ENCODE results near the gene NOC3L. TPM values are rescaled to one million over a fixed set of nuclear protein-coding genes. Genes with fewer than 3 reads are reported as not detected.

Gene NOC3L
- total and polyA plus RNA-seq, 2 donors (not counting 3 experiments of a cell fraction or from before 2014, with no cell fraction given): 4.3 to 20.5 TPM

DNA sequence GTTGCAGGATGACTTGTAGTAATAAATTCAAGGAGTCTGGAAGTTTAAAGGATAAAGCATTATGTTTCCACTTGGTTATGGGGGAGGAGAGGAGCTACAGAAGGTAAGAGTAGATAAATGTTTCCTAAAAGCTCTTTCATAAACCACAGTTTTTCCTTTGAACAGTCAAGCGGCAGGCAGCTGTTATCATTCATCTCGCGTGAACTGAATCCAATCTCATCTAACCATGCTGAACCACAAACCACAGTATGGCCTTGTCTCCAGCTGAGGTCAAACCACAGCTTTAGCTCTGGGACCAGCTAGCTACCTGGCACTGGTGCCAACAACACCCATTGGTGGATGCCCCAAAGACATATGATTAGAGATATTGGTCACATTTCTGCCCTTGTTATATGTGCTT, 63.3 kb downstream of the NOC3L start:
- Histone ChIP-seq H3K79me2 (ENCODE audit: control insufficient read depth, insufficient read depth, low read length) (no peaks in the 10 kb centered on the region), H3K9me1 (replicated peaks; ENCODE audit: control insufficient read depth, extremely low read depth, insufficient read depth, low read length) (no peaks in the 10 kb centered on the region), H3K4me3 (replicated peaks in 1 of 3; ENCODE audit: insufficient read depth in 1 of 3, low read depth in 1 of 3, low read length in 3 of 3) (no peak overlapping the region), H3K9ac (replicated peaks; ENCODE audit: extremely low read depth, insufficient read depth, low read length) (no peak overlapping the region), H4K20me1 (replicated peaks; ENCODE audit: control insufficient read depth, extremely low read depth, insufficient read depth, low read length) (no peaks in the 10 kb centered on the region), H3K4me2 (ENCODE audit: insufficient read depth, low read length) (no peak overlapping the region), H3K4me1 (ENCODE audit: control insufficient read depth, extremely low read depth, insufficient read depth, low read length) (no peaks in the 10 kb centered on the region), H3K9me3 (replicated peaks; ENCODE audit: control insufficient read depth, insufficient read depth, low read length) (no peaks in the 10 kb centered on the region), H2AFZ (ENCODE audit: low read depth, low read length) (no peak overlapping the region), H3K36me3 (ENCODE audit: control insufficient read depth in 2 of 2, extremely low read depth in 1 of 2, insufficient read depth in 2 of 2, low read length in 2 of 2) (no peaks in the 10 kb centered on the region), H3K27me3 (ENCODE audit: control insufficient read depth in 2 of 2, insufficient read depth in 2 of 2, low read length in 2 of 2) (peaks cover 3 to 9% of the 10 kb centered on the region in 2 experiments), H3K27ac (ENCODE audit: insufficient read depth, low read depth, low read length) (no peak overlapping the region)
- CTCF ChIA-PET: interaction anchor here (2.2 kb wide), 1 partner anchor 21 kb away, joined by 12 read pairs; no protein-coding TSS in a partner anchor
- DNase-seq (ENCODE audit: low read depth, low spot score) (no peak), FAIRE-seq (no peak)
- no TSS peak for BruUV-seq (replicated peaks)
- dilution Hi-C loops (cut with MboI; ENCODE audit: extremely low pct_ligation_motif_present, low sequenced_read_pairs): no loop called here
- intact Hi-C loops (cut with micrococcal nuclease): no loop called here
- POLR2A ChIA-PET: no interaction called here
- TF ChIP-seq GATA2 (IDR thresholded peaks at IDR 0.05; ENCODE audit: insufficient read depth, insufficient read length, low read depth, low read length): no peak
- TF ChIP-seq, protein P1, sequence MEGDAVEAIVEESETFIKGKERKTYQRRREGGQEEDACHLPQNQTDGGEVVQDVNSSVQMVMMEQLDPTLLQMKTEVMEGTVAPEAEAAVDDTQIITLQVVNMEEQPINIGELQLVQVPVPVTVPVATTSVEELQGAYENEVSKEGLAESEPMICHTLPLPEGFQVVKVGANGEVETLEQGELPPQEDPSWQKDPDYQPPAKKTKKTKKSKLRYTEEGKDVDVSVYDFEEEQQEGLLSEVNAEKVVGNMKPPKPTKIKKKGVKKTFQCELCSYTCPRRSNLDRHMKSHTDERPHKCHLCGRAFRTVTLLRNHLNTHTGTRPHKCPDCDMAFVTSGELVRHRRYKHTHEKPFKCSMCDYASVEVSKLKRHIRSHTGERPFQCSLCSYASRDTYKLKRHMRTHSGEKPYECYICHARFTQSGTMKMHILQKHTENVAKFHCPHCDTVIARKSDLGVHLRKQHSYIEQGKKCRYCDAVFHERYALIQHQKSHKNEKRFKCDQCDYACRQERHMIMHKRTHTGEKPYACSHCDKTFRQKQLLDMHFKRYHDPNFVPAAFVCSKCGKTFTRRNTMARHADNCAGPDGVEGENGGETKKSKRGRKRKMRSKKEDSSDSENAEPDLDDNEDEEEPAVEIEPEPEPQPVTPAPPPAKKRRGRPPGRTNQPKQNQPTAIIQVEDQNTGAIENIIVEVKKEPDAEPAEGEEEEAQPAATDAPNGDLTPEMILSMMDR (IDR thresholded peaks at IDR 0.05; ENCODE audit: extremely low read depth in 1 of 2, insufficient read depth in 1 of 2, low read depth in 1 of 2, low read length in 2 of 2): no peak
- TF ChIP-seq MAX (IDR thresholded peaks at IDR 0.05; ENCODE audit: insufficient read depth, insufficient read length): no peak

GRCh38 chr10:94294168-94294567, 68.6 kb downstream of the NOC3L start:
- intact Hi-C loops (cut with micrococcal nuclease): no loop called here
- no TSS peak for BruUV-seq (replicated peaks)
- no peak overlapping the region for H3K4me3 ChIP-seq (replicated peaks in 1 of 3; ENCODE audit: insufficient read depth in 1 of 3, low read depth in 1 of 3, low read length in 3 of 3)
- no peak overlapping the region for H3K9ac ChIP-seq (replicated peaks; ENCODE audit: extremely low read depth, insufficient read depth, low read length)
- DNase-seq (ENCODE audit: low read depth, low spot score): no peak
- no peaks in the 10 kb centered on the region for H3K9me1 ChIP-seq (replicated peaks; ENCODE audit: control insufficient read depth, extremely low read depth, insufficient read depth, low read length)
- H4K20me1 ChIP-seq (replicated peaks; ENCODE audit: control insufficient read depth, extremely low read depth, insufficient read depth, low read length): no peaks in the 10 kb centered on the region
- no peaks in the 10 kb centered on the region for H3K36me3 ChIP-seq (ENCODE audit: control insufficient read depth in 2 of 2, extremely low read depth in 1 of 2, insufficient read depth in 2 of 2, low read length in 2 of 2)
- no peak overlapping the region for H2AFZ ChIP-seq (ENCODE audit: low read depth, low read length)
- POLR2A ChIA-PET: no interaction called here
- no peaks in the 10 kb centered on the region for H3K9me3 ChIP-seq (replicated peaks; ENCODE audit: control insufficient read depth, insufficient read depth, low read length)
- dilution Hi-C loops (cut with MboI; ENCODE audit: extremely low pct_ligation_motif_present, low sequenced_read_pairs): no loop called here
- no peaks in the 10 kb centered on the region for H3K27me3 ChIP-seq (ENCODE audit: control insufficient read depth in 2 of 2, insufficient read depth in 2 of 2, low read length in 2 of 2)
- no peaks in the 10 kb centered on the region for H3K79me2 ChIP-seq (ENCODE audit: control insufficient read depth, insufficient read depth, low read length)
- H3K27ac ChIP-seq (ENCODE audit: insufficient read depth, low read depth, low read length): no peak overlapping the region
- no peak overlapping the region for H3K4me2 ChIP-seq (ENCODE audit: insufficient read depth, low read length)
- H3K4me1 ChIP-seq (ENCODE audit: control insufficient read depth, extremely low read depth, insufficient read depth, low read length): no peaks in the 10 kb centered on the region
- CTCF ChIA-PET: no interaction called here
- no peak for FAIRE-seq
- TF ChIP-seq MAX (IDR thresholded peaks at IDR 0.05; ENCODE audit: insufficient read depth, insufficient read length) (no peak), GATA2 (IDR thresholded peaks at IDR 0.05; ENCODE audit: insufficient read depth, insufficient read length, low read depth, low read length) (no peak), JUN (IDR thresholded peaks at IDR 0.05; ENCODE audit: borderline replicate concordance, insufficient read depth, insufficient read length, low read depth) (no peak), EZH2 (IDR thresholded peaks at IDR 0.05; ENCODE audit: borderline replicate concordance, low read depth, low read length, severe bottlenecking) (no peak), FOS (IDR thresholded peaks at IDR 0.05; ENCODE audit: borderline replicate concordance, insufficient read depth, low read length) (no peak), POLR2A (IDR thresholded peaks at IDR 0.05; ENCODE audit: low read depth, low read length) (no peak), MYC (IDR thresholded peaks at IDR 0.05; ENCODE audit: low read depth, low read length) (no peak), POLR2AphosphoS5 (IDR thresholded peaks at IDR 0.05; ENCODE audit: insufficient read depth, low read depth, low read length) (no peak)
- TF ChIP-seq, protein P1 (IDR thresholded peaks at IDR 0.05; ENCODE audit: extremely low read depth in 1 of 2, insufficient read depth in 1 of 2, low read depth in 1 of 2, low read length in 2 of 2): no peak

Data from endothelial cell of umbilical vein (primary cell).